HepG2 (cell line): ENCODE data around the gene PIMREG. TPM values are rescaled to one million over a fixed set of nuclear protein-coding genes. Genes with fewer than 3 reads are reported as not detected.

Source experiments
- ATAC-seq: fragments of 200-7000 bp; cut with Tn5 transposase; 3 replicates; pipeline ENCODE4 v1.9.1; 2020; ENCODE audit warnings: mild to moderate bottlenecking, moderate library complexity
- BruUV-seq: library from RNA; stranded (reverse); fragments of 400-500 nt; replicated peaks from 2 replicates; lab custom pipeline; 2021; lab: Mats Ljungman, UMichigan
- CTCF ChIA-PET: fragments of 300-600 bp; formaldehyde crosslinking; extraction: SDS; loops from one replicate; lab custom pipeline; 2021; ENCODE audit warnings: low total read pairs, inconsistent platforms, low intra/inter-chr PET ratio; lab: Yijun Ruan, JAX
- POLR2A ChIA-PET: fragments of 350-600 bp; sonication (Branson Sonifier 250); formaldehyde crosslinking; loops from one replicate; lab custom pipeline; 2020; ENCODE audit warnings: antibody characterized with exemption, inconsistent platforms; lab: Yijun Ruan, JAX
- DNase-seq: peaks from one replicate; pipeline ENCODE4 v3.0.0-alpha.2; 2015; ENCODE audit warnings: low spot score
- FAIRE-seq: peaks from 3 replicates; lab custom pipeline; 2011; peaks lifted over from hg19 to GRCh38; lab: Jason Lieb, UNC
- H2AFZ ChIP-seq: one replicate; pipeline ENCODE4 v1.6.1; 2011; ENCODE audit warnings: low read length, inconsistent platforms
- H3K27ac ChIP-seq: fragments of 300-600 bp; 3 replicates; pipeline ENCODE4 v1.8.0; 2011; ENCODE audit warnings: mixed run types, mild to moderate bottlenecking, mixed read lengths, low read length, inconsistent platforms; ENCODE audit not compliant: insufficient read depth; ENCODE audit errors: extremely low read length
- H3K27me3 ChIP-seq, 2 experiments: fragments of 200-600 bp in 1 of 2; 2 replicates in 1 of 2; 3 replicates in 1 of 2; pipeline versions ENCODE4 v1.6.0 to v1.8.0; 2011; ENCODE audit warnings: low read length in 2 of 2, mild to moderate bottlenecking in 2 of 2, moderate library complexity in 2 of 2, inconsistent platforms in 1 of 2; ENCODE audit not compliant: insufficient read depth in 2 of 2, control insufficient read depth in 1 of 2
- H3K36me3 ChIP-seq, 2 experiments: fragments of 200-600 bp in 1 of 2; replicated peaks in 1 of 2; 2 replicates in 1 of 2; 3 replicates in 1 of 2; pipeline versions ENCODE4 v1.5.1 to v1.8.0; 2011; ENCODE audit warnings: low read length in 2 of 2, inconsistent platforms in 1 of 2; ENCODE audit not compliant: insufficient read depth in 2 of 2, control insufficient read depth in 1 of 2
- H3K4me1 ChIP-seq: 2 replicates; pipeline ENCODE4 v1.5.1; 2012; ENCODE audit warnings: low read length, inconsistent platforms; ENCODE audit not compliant: insufficient read depth
- H3K4me2 ChIP-seq: 2 replicates; pipeline ENCODE4 v1.6.0; 2011; ENCODE audit warnings: low read depth, low read length, inconsistent platforms
- H3K4me3 ChIP-seq, 3 experiments: fragments of 200-600 bp in 1 of 3; sonication (generic), shearing (Covaris generic) in 1 of 3; replicated peaks in 1 of 3; 2 replicates each; pipeline ENCODE4 v1.5.1; 2011 to 2016; ENCODE audit warnings: low read length in 3 of 3, inconsistent platforms in 2 of 3, low read depth in 2 of 3, mild to moderate bottlenecking in 2 of 3, control low read depth in 1 of 3, mixed read lengths in 1 of 3; ENCODE audit not compliant: insufficient read depth in 1 of 3
- H3K79me2 ChIP-seq: one replicate; pipeline ENCODE4 v1.6.1; 2011; ENCODE audit warnings: low read length, inconsistent platforms; ENCODE audit not compliant: insufficient read depth
- H3K9ac ChIP-seq: 2 replicates; pipeline ENCODE4 v1.6.0; 2011; ENCODE audit warnings: mild to moderate bottlenecking, low read depth, low read length, inconsistent platforms; ENCODE audit not compliant: insufficient read depth
- H3K9me3 ChIP-seq: 2 replicates; pipeline ENCODE4 v1.5.1; 2012; ENCODE audit warnings: mild to moderate bottlenecking, low read length
- H4K20me1 ChIP-seq: 2 replicates; pipeline ENCODE4 v1.6.0; 2011; ENCODE audit warnings: inconsistent platforms, mild to moderate bottlenecking, low read length, moderate library complexity; ENCODE audit not compliant: insufficient read depth
- AHR ChIP-seq: IDR thresholded peaks from 2 replicates; pipeline ENCODE4 v1.6.1; 2018; ENCODE audit warnings: missing genetic modification reagents, missing compliant biosample characterization
- ATM ChIP-seq: fragments of 450-650 bp; IDR thresholded peaks from 2 replicates; pipeline ENCODE4 v1.7.1; 2017; ENCODE audit warnings: mild to moderate bottlenecking, borderline replicate concordance
- BRD4 ChIP-seq: sonication (generic); formaldehyde crosslinking; IDR thresholded peaks from 2 replicates; pipeline ENCODE4 v1.4.0; 2020; ENCODE audit warnings: missing genetic modification reagents
- KDM5B ChIP-seq: sonication (generic); formaldehyde crosslinking; IDR thresholded peaks from 2 replicates; pipeline ENCODE4 v1.4.0; 2020; ENCODE audit warnings: missing genetic modification reagents, mild to moderate bottlenecking, borderline replicate concordance
- NCOA1 ChIP-seq: sonication (generic); formaldehyde crosslinking; IDR thresholded peaks from 2 replicates; pipeline ENCODE4 v1.9.0; 2021; ENCODE audit warnings: missing genetic modification reagents
- NR2F1 ChIP-seq, 2 experiments: fragments of 450-650 bp in 1 of 2; formaldehyde crosslinking in 1 of 2; IDR thresholded peaks; 2 replicates each; pipeline versions ENCODE4 v1.5.0 to v1.6.1; 2016 to 2020; ENCODE audit warnings: mild to moderate bottlenecking in 1 of 2, missing compliant biosample characterization in 1 of 2, missing genetic modification reagents in 1 of 2, moderate library complexity in 1 of 2
- PHF8 ChIP-seq: sonication (generic); formaldehyde crosslinking; IDR thresholded peaks from 2 replicates; pipeline ENCODE4 v1.5.0; 2020; ENCODE audit warnings: missing genetic modification reagents
- TBX3 ChIP-seq: fragments of 450-650 bp; IDR thresholded peaks from 2 replicates; pipeline ENCODE4 v1.6.1; 2017; ENCODE audit warnings: antibody characterized with exemption, mild to moderate bottlenecking, inconsistent platforms, borderline replicate concordance
- ZFP82 ChIP-seq: sonication (generic); formaldehyde crosslinking; IDR thresholded peaks from 2 replicates; pipeline ENCODE4 v1.5.1; 2020; ENCODE audit warnings: mild to moderate bottlenecking, missing genetic modification reagents, borderline replicate concordance
- ZNF407 ChIP-seq: sonication (generic); formaldehyde crosslinking; IDR thresholded peaks from one replicate; pipeline ENCODE4 v1.5.1; 2020; ENCODE audit warnings: mild to moderate bottlenecking, missing genetic modification reagents; ENCODE audit errors: not compliant biosample characterization
- ZNF557 ChIP-seq: sonication (generic); formaldehyde crosslinking; IDR thresholded peaks from 2 replicates; pipeline ENCODE4 v1.4.0; 2020; ENCODE audit warnings: missing genetic modification reagents
- ZNF570 ChIP-seq: sonication (generic); formaldehyde crosslinking; IDR thresholded peaks from 2 replicates; pipeline ENCODE4 v1.4.0; 2020; ENCODE audit warnings: mild to moderate bottlenecking, missing genetic modification reagents, borderline replicate concordance
- ZNF577 ChIP-seq: sonication (generic); formaldehyde crosslinking; IDR thresholded peaks from 2 replicates; pipeline ENCODE4 v1.4.0; 2020; ENCODE audit warnings: mild to moderate bottlenecking, low read depth, missing genetic modification reagents, borderline replicate concordance
- WGBS: methylation state at CpG from one replicate; pipeline ENCODE4 v1.1.6; 2017; ENCODE audit warnings: low lambda C conversion rate; 5-methylcytosine and 5-hydroxymethylcytosine counted together
- in situ Hi-C: cut with HindIII; loops from 2 replicates; pipeline ENCODE4 v1.10.0; 2017; ENCODE audit warnings: low pct_unique_long_range_greater_than_20kb; ENCODE audit not compliant: extremely low pct_ligation_motif_present
- intact Hi-C: fragments of 100-400 bp; cut with micrococcal nuclease; formaldehyde crosslinking; loops from one replicate; pipeline ENCODE4 v1.10.0; 2022; ENCODE audit not compliant: unreplicated experiment
- polyA plus RNA-seq, 8 experiments: library from polyadenylated mRNA; depleted of rRNA in 3 of 8; stranded (reverse) in 7 of 8; unstranded in 1 of 8; fragments of >200 nt; fragmentation: Illumina TruSeq in 4 of 8; extraction: Trizol in 4 of 8; gene quantifications; 2 replicates each; pipeline versions ENCODE4 v1.2.1 to v1.2.3, GENCODE V29; 2011 to 2016; ENCODE audit warnings: low read depth in 4 of 8, missing spikeins in 1 of 8, mixed read lengths in 1 of 8; ENCODE audit not compliant: insufficient read depth in 1 of 8
- total RNA-seq, 5 experiments: library from RNA; depleted of rRNA; stranded (reverse); fragments of >200 nt; fragmentation: Illumina TruSeq; extraction: Trizol; gene quantifications; 2 replicates each; pipeline ENCODE4 v1.2.3, GENCODE V29; 2016; ENCODE audit warnings: low read depth in 1 of 5
- TF ChIP-seq, protein P1 (sequence below): sonication (generic); formaldehyde crosslinking; IDR thresholded peaks from 2 replicates; pipeline ENCODE4 v1.4.0; 2020; ENCODE audit warnings: low read depth, mild to moderate bottlenecking, missing genetic modification reagents
- TF ChIP-seq, protein P2 (sequence below): sonication (generic); formaldehyde crosslinking; IDR thresholded peaks from 2 replicates; pipeline ENCODE4 v1.8.0; 2023; ENCODE audit warnings: mild to moderate bottlenecking, missing genetic modification reagents

The PIMREG gene
- total and polyA plus RNA-seq, 2 of the 13 experiments (the other 11 are each of a cell fraction or from before 2014, with no cell fraction given): 15.6 to 30.3 TPM

GRCh38 chr17:6456321-6456720, 12.1 kb downstream of the PIMREG start:
- Histone ChIP-seq H4K20me1 (no peaks in the 10 kb centered on the region), H3K9ac (no peak overlapping the region), H3K4me1 (peaks cover 30% of the 10 kb centered on the region), H3K79me2 (no peaks in the 10 kb centered on the region), H3K4me3 (no peak overlapping the region), H2AFZ (no peak overlapping the region), H3K27me3 (peaks cover 0 to 3% of the 10 kb centered on the region in 2 experiments; a peak in 3 of 5 replicates), H3K36me3 (no peaks in the 10 kb centered on the region), H3K9me3 (no peaks in the 10 kb centered on the region), H3K27ac (no peak overlapping the region), H3K4me2 (no peak overlapping the region; the same call in 1 of the 2 replicates)
- intact Hi-C loops: no loop called here
- whole genome bisulfite sequencing: 89% methylated on average over 9 of the region's 9 CpGs
- ChIA-PET CTCF (no interaction called here), POLR2A (no interaction called here)
- DNase-seq (no peak), FAIRE-seq (no peak), ATAC-seq (no peak)
- BruUV-seq: no TSS peak
- in situ Hi-C loops: loop anchor here (5.0 kb wide), 1 partner anchor 51 kb away; no protein-coding TSS in a partner anchor
- no peak for TF ChIP-seq NR2F1 (CRISPR knock-in tag; IDR thresholded peaks at IDR 0.05)
- no peak for TF ChIP-seq ZNF577 (CRISPR knock-in tag)
- TF ChIP-seq BRD4 (CRISPR knock-in tag): no peak
- TF ChIP-seq ZFP82 (CRISPR knock-in tag): no peak
- no peak for TF ChIP-seq NCOA1 (CRISPR knock-in tag)
- TF ChIP-seq, protein P1, sequence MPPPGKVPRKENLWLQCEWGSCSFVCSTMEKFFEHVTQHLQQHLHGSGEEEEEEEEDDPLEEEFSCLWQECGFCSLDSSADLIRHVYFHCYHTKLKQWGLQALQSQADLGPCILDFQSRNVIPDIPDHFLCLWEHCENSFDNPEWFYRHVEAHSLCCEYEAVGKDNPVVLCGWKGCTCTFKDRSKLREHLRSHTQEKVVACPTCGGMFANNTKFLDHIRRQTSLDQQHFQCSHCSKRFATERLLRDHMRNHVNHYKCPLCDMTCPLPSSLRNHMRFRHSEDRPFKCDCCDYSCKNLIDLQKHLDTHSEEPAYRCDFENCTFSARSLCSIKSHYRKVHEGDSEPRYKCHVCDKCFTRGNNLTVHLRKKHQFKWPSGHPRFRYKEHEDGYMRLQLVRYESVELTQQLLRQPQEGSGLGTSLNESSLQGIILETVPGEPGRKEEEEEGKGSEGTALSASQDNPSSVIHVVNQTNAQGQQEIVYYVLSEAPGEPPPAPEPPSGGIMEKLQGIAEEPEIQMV: no peak
- TF ChIP-seq ZNF557 (CRISPR knock-in tag): no peak
- no peak for TF ChIP-seq ATM
- no peak for TF ChIP-seq TBX3
- no peak for TF ChIP-seq ZNF407 (CRISPR knock-in tag)
- TF ChIP-seq KDM5B (CRISPR knock-in tag): no peak
- TF ChIP-seq, protein P2, sequence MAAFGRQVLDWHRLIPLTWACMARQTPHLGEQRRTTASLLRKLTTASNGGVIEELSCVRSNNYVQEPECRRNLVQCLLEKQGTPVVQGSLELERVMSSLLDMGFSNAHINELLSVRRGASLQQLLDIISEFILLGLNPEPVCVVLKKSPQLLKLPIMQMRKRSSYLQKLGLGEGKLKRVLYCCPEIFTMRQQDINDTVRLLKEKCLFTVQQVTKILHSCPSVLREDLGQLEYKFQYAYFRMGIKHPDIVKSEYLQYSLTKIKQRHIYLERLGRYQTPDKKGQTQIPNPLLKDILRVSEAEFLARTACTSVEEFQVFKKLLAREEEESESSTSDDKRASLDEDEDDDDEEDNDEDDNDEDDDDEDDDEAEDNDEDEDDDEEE (CRISPR knock-in tag): no peak
- no peak for TF ChIP-seq ZNF570 (CRISPR knock-in tag)
- TF ChIP-seq AHR (CRISPR knock-in tag): no peak
- no peak for TF ChIP-seq PHF8
